Fibroblast of gingiva (primary cell): Measurements from ENCODE around the gene HGS.

Source experiments
- DNase-seq: peaks from one replicate; pipeline ENCODE4 v3.0.0-alpha.2; 2011; ENCODE audit warnings: low read depth

The HGS gene

GRCh38 chr17:81741049-81741593 lies 57.3 kb downstream of the HGS start:
- no peak for DNase-seq

- no peak for DNase-seq
Measured at GRCh38 chr17:81741594-81742452, 58.0 kb downstream of the HGS start.
